Hematopoietic multipotent progenitor cell treated with erythropoietin and hydrocortisone succinate and interleukin-3 and kit ligand, for 17 days (in vitro differentiated cells): ENCODE results near the gene TAL1.
"Not testable (repeated sequence)": the region's sequence is repeated elsewhere in the genome, so short reads cannot be mapped to it uniquely, and the experiment has no call there.

Experiments
- DNase-seq: peaks from one replicate; pipeline ENCODE4 v3.0.0-alpha.2; 2015; ENCODE audit warnings: low spot score

The TAL1 gene

GRCh38 chr1:47212636-47213229 is 19.3 kb downstream of the TAL1 start:
- no peak for DNase-seq

GRCh38 chr1:47211796-47212269 is 20.2 kb downstream of the TAL1 start:
- DNase-seq = no peak

- DNase-seq = no peak
These were observed 21.4 kb downstream of the TAL1 start for GRCh38 chr1:47210666-47211065.

GRCh38 chr1:47209725-47210325 is 22.2 kb downstream of the TAL1 start:
- no peak for DNase-seq

- DNase-seq = no peak
These were observed 22.9 kb downstream of the TAL1 start for GRCh38 chr1:47209091-47209490.

- DNase-seq = no peak
These were observed 23.6 kb downstream of the TAL1 start for GRCh38 chr1:47208374-47208850.

- peak; percentile 34 for DNase-seq
These were observed 24.1 kb downstream of the TAL1 start for GRCh38 chr1:47207803-47208373.

- DNase-seq = no peak
These were observed 26.1 kb downstream of the TAL1 start for GRCh38 chr1:47205918-47206317.

GRCh38 chr1:47203504-47203903 is 28.5 kb downstream of the TAL1 start:
- not testable (repeated sequence) for DNase-seq

GRCh38 chr1:47201179-47201578 is 30.8 kb downstream of the TAL1 start:
- DNase-seq = no peak

GRCh38 chr1:47198214-47198613 is 33.8 kb downstream of the TAL1 start:
- no peak for DNase-seq

GRCh38 chr1:47196622-47197021 is 35.4 kb downstream of the TAL1 start:
- DNase-seq = peak; percentile 79

GRCh38 chr1:47195981-47196380 is 36.0 kb downstream of the TAL1 start:
- DNase-seq = not testable (repeated sequence)

- DNase-seq = peak; percentile 65
These were observed 37.7 kb downstream of the TAL1 start for GRCh38 chr1:47194311-47194710.

GRCh38 chr1:47193496-47193895 is 38.5 kb downstream of the TAL1 start:
- DNase-seq = not testable (repeated sequence)

GRCh38 chr1:47192458-47193384 is 39.3 kb downstream of the TAL1 start:
- DNase-seq = peak; percentile 95

- no peak for DNase-seq
These were observed 40.0 kb downstream of the TAL1 start for GRCh38 chr1:47191940-47192457.

- no peak for DNase-seq
These were observed 41.2 kb downstream of the TAL1 start for GRCh38 chr1:47190857-47191256.

- no peak for DNase-seq
These were observed 41.5 kb downstream of the TAL1 start for GRCh38 chr1:47190509-47190855.

GRCh38 chr1:47189844-47190508 is 42.0 kb downstream of the TAL1 start, which contains the start of gene PDZK1IP1:
Gene PDZK1IP1, minus strand, starts transcription at chr1:47190036. Its CDS starts 104 bp downstream, at chr1:47189932.
- DNase-seq = peak; percentile 90
